ENCODE data around the gene DMRT1. TPM values are rescaled to one million over a fixed set of nuclear protein-coding genes. Genes with fewer than 3 reads are reported as not detected.

Gene DMRT1
- total and polyA plus RNA-seq, 3 experiments from 2014 or later: not detected

GRCh38 chr9:975740-976257 is 134.3 kb downstream of the DMRT1 start:
- ChIA-PET CTCF (no interaction called here), POLR2A (no interaction called here)
- H3K27me3 Mint-ChIP-seq: peaks cover 69 to 70% of the 10 kb centered on the region in 2 donors
- H3K27me3 ChIP-seq (ENCODE audit: insufficient read depth, low read length, poor library complexity, severe bottlenecking): peaks cover 54% of the 10 kb centered on the region
- H3K36me3 ChIP-seq (ENCODE audit: insufficient read depth, low read length): no peaks in the 10 kb centered on the region
- no peaks in the 10 kb centered on the region for H3K9me3 ChIP-seq (ENCODE audit: low read length)
- peaks cover 0 to 14% (median 0%) of the 10 kb centered on the region in 5 donors for H3K9me3 Mint-ChIP-seq
- H3K4me3 Mint-ChIP-seq: peak overlapping the region in 1 of 7 donors; percentile 27
- peak overlapping the region in 1 of 8 donors; percentile 8 for H3K27ac Mint-ChIP-seq
- H3K4me3 ChIP-seq (ENCODE audit: low read length): no peak overlapping the region
- H3K4me1 ChIP-seq (ENCODE audit: insufficient read depth, low read length): peaks cover 4% of the 10 kb centered on the region
- peaks cover 15 to 21% (median 16%) of the 10 kb centered on the region in 3 donors for H3K4me1 Mint-ChIP-seq
- no peak for DNase-seq
- no peaks in the 10 kb centered on the region for H3K36me3 Mint-ChIP-seq
- H3K27ac ChIP-seq (ENCODE audit: low read depth, low read length): no peak overlapping the region

GRCh38 chr9:976258-976942 is 134.9 kb downstream of the DMRT1 start, which contains the start of gene DMRT3:
Gene DMRT3 (plus strand): TSS chr9:976655. CDS start chr9:977002, 347 bp downstream.
- Mint-ChIP-seq H3K27me3 (peaks cover 70 to 71% of the 10 kb centered on the region in 2 donors), H3K27ac (peak within 1 kb of the TSS in 1 of 8 donors; percentile 8), H3K4me3 (peak within 1 kb of the TSS in 1 of 7 donors; percentile 27), H3K36me3 (no peaks in the 10 kb centered on the region), H3K9me3 (peaks cover 0 to 14% (median 0%) of the 10 kb centered on the region in 5 donors), H3K4me1 (peaks cover 15 to 21% (median 16%) of the 10 kb centered on the region in 3 donors)
- no peaks in the 10 kb centered on the region for H3K36me3 ChIP-seq (ENCODE audit: insufficient read depth, low read length)
- peaks cover 50% of the 10 kb centered on the region for H3K27me3 ChIP-seq (ENCODE audit: insufficient read depth, low read length, poor library complexity, severe bottlenecking)
- no peak within 1 kb of the TSS for H3K4me3 ChIP-seq (ENCODE audit: low read length)
- no peak for DNase-seq
- CTCF ChIA-PET: no interaction called here
- POLR2A ChIA-PET: no interaction called here
- H3K9me3 ChIP-seq (ENCODE audit: low read length): no peaks in the 10 kb centered on the region
- H3K27ac ChIP-seq (ENCODE audit: low read depth, low read length): no peak within 1 kb of the TSS
- peaks cover 4% of the 10 kb centered on the region for H3K4me1 ChIP-seq (ENCODE audit: insufficient read depth, low read length)

GRCh38 chr9:976943-977837 is 135.7 kb downstream of the DMRT1 start:
- peaks cover 54% of the 10 kb centered on the region for H3K27me3 ChIP-seq (ENCODE audit: insufficient read depth, low read length, poor library complexity, severe bottlenecking)
- no peaks in the 10 kb centered on the region for H3K9me3 ChIP-seq (ENCODE audit: low read length)
- Mint-ChIP-seq H3K27ac (no peak overlapping the region), H3K9me3 (peaks cover 0 to 14% (median 0%) of the 10 kb centered on the region in 5 donors), H3K36me3 (no peaks in the 10 kb centered on the region), H3K4me1 (peaks cover 15 to 20% (median 16%) of the 10 kb centered on the region in 3 donors), H3K4me3 (no peak overlapping the region), H3K27me3 (peaks cover 77 to 78% of the 10 kb centered on the region in 2 donors)
- no peak for DNase-seq
- H3K4me1 ChIP-seq (ENCODE audit: insufficient read depth, low read length): peaks cover 2% of the 10 kb centered on the region
- ChIA-PET POLR2A (no interaction called here), CTCF (no interaction called here)
- no peaks in the 10 kb centered on the region for H3K36me3 ChIP-seq (ENCODE audit: insufficient read depth, low read length)
- H3K27ac ChIP-seq (ENCODE audit: low read depth, low read length): no peak overlapping the region
- H3K4me3 ChIP-seq (ENCODE audit: low read length): no peak overlapping the region

GRCh38 chr9:977838-978830 is 136.6 kb downstream of the DMRT1 start:
- H3K9me3 Mint-ChIP-seq: peaks cover 0 to 13% (median 0%) of the 10 kb centered on the region in 5 donors
- no peak overlapping the region for H3K4me3 ChIP-seq (ENCODE audit: low read length)
- H3K27ac ChIP-seq (ENCODE audit: low read depth, low read length): no peak overlapping the region
- H3K4me3 Mint-ChIP-seq: peak overlapping the region in 2 of 7 donors; percentile 23 to 29
- H3K36me3 Mint-ChIP-seq: peaks cover 0 to 2% (median 0%) of the 10 kb centered on the region in 3 donors
- peaks cover 48% of the 10 kb centered on the region for H3K27me3 ChIP-seq (ENCODE audit: insufficient read depth, low read length, poor library complexity, severe bottlenecking)
- H3K4me1 Mint-ChIP-seq: peaks cover 14 to 17% (median 16%) of the 10 kb centered on the region in 3 donors
- H3K9me3 ChIP-seq (ENCODE audit: low read length): no peaks in the 10 kb centered on the region
- H3K27me3 Mint-ChIP-seq: peaks cover 72 to 83% of the 10 kb centered on the region in 2 donors
- no peaks in the 10 kb centered on the region for H3K36me3 ChIP-seq (ENCODE audit: insufficient read depth, low read length)
- no peaks in the 10 kb centered on the region for H3K4me1 ChIP-seq (ENCODE audit: insufficient read depth, low read length)
- ChIA-PET CTCF (no interaction called here), POLR2A (no interaction called here)
- DNase-seq: no peak
- no peak overlapping the region for H3K27ac Mint-ChIP-seq

- peaks cover 57 to 82% of the 10 kb centered on the region in 2 donors for H3K27me3 Mint-ChIP-seq
- POLR2A ChIA-PET: no interaction called here
Observed at GRCh38 chr9:979983-980382, 138.5 kb downstream of the DMRT1 start.

GRCh38 chr9:980640-981039 is 139.1 kb downstream of the DMRT1 start:
- no peak overlapping the region for H3K27ac Mint-ChIP-seq
- peaks cover 0 to 2% (median 0%) of the 10 kb centered on the region in 5 donors for H3K9me3 Mint-ChIP-seq
- ChIA-PET POLR2A (no interaction called here), CTCF (no interaction called here)
- H3K4me3 Mint-ChIP-seq: no peak overlapping the region
- H3K36me3 Mint-ChIP-seq: peaks cover 0 to 2% (median 0%) of the 10 kb centered on the region in 3 donors
- no peaks in the 10 kb centered on the region for H3K9me3 ChIP-seq (ENCODE audit: low read length)
- H3K4me1 ChIP-seq (ENCODE audit: insufficient read depth, low read length): no peaks in the 10 kb centered on the region
- H3K4me1 Mint-ChIP-seq: peaks cover 4% of the 10 kb centered on the region in 3 donors
- no peak overlapping the region for H3K4me3 ChIP-seq (ENCODE audit: low read length)
- DNase-seq: no peak
- H3K36me3 ChIP-seq (ENCODE audit: insufficient read depth, low read length): no peaks in the 10 kb centered on the region
- peaks cover 27% of the 10 kb centered on the region for H3K27me3 ChIP-seq (ENCODE audit: insufficient read depth, low read length, poor library complexity, severe bottlenecking)
- H3K27me3 Mint-ChIP-seq: peaks cover 50 to 79% of the 10 kb centered on the region in 2 donors
- no peak overlapping the region for H3K27ac ChIP-seq (ENCODE audit: low read depth, low read length)

More at GRCh38 chr9:979983-980382, 138.5 kb downstream of the DMRT1 start:
- Histone ChIP-seq H3K4me1 (ENCODE audit: insufficient read depth, low read length) (no peaks in the 10 kb centered on the region), H3K27me3 (ENCODE audit: insufficient read depth, low read length, poor library complexity, severe bottlenecking) (peaks cover 33% of the 10 kb centered on the region), H3K4me3 (ENCODE audit: low read length) (no peak overlapping the region), H3K36me3 (ENCODE audit: insufficient read depth, low read length) (no peaks in the 10 kb centered on the region), H3K9me3 (ENCODE audit: low read length) (no peaks in the 10 kb centered on the region), H3K27ac (ENCODE audit: low read depth, low read length) (no peak overlapping the region)
- CTCF ChIA-PET: no interaction called here
- no peak overlapping the region for H3K4me3 Mint-ChIP-seq
- no peak overlapping the region for H3K27ac Mint-ChIP-seq
- no peak for DNase-seq
- peaks cover 0 to 2% (median 0%) of the 10 kb centered on the region in 3 donors for H3K36me3 Mint-ChIP-seq
- H3K4me1 Mint-ChIP-seq: peaks cover 5% of the 10 kb centered on the region in 3 donors
- H3K9me3 Mint-ChIP-seq: peaks cover 0 to 5% (median 0%) of the 10 kb centered on the region in 5 donors

GRCh38 chr9:981491-981898 is 140.0 kb downstream of the DMRT1 start:
- Mint-ChIP-seq H3K4me3 (no peak overlapping the region), H3K27me3 (peaks cover 48 to 83% of the 10 kb centered on the region in 2 donors), H3K4me1 (no peaks in the 10 kb centered on the region), H3K36me3 (peaks cover 0 to 2% (median 0%) of the 10 kb centered on the region in 3 donors), H3K9me3 (no peaks in the 10 kb centered on the region), H3K27ac (no peak overlapping the region)
- H3K4me3 ChIP-seq (ENCODE audit: low read length): no peak overlapping the region
- CTCF ChIA-PET: no interaction called here
- H3K9me3 ChIP-seq (ENCODE audit: low read length): no peaks in the 10 kb centered on the region
- no peak overlapping the region for H3K27ac ChIP-seq (ENCODE audit: low read depth, low read length)
- no peaks in the 10 kb centered on the region for H3K4me1 ChIP-seq (ENCODE audit: insufficient read depth, low read length)
- DNase-seq: no peak
- H3K27me3 ChIP-seq (ENCODE audit: insufficient read depth, low read length, poor library complexity, severe bottlenecking): peaks cover 21% of the 10 kb centered on the region
- POLR2A ChIA-PET: no interaction called here
- no peaks in the 10 kb centered on the region for H3K36me3 ChIP-seq (ENCODE audit: insufficient read depth, low read length)

All from CD8-positive, alpha-beta memory T cell (primary cell).